Measurements from ENCODE around the gene ATP11A.
"Not testable (repeated sequence)": the region's sequence is repeated elsewhere in the genome, so short reads cannot be mapped to it uniquely, and the experiment has no call there.

The ATP11A gene

GRCh38 chr13:112871742-112872141 lies 181.9 kb downstream of the ATP11A start:
- no peak for DNase-seq

GRCh38 chr13:112872657-112873631 lies 183.1 kb downstream of the ATP11A start:
- DNase-seq = not testable (repeated sequence)

GRCh38 chr13:112873851-112874750 lies 184.3 kb downstream of the ATP11A start:
- DNase-seq = peak; percentile 67

GRCh38 chr13:112874751-112875300 lies 185.0 kb downstream of the ATP11A start:
- no peak for DNase-seq

GRCh38 chr13:112875627-112876026 lies 185.8 kb downstream of the ATP11A start:
- no peak for DNase-seq

- no peak for DNase-seq
Measured at GRCh38 chr13:112876305-112877000, 186.6 kb downstream of the ATP11A start.

GRCh38 chr13:112877066-112877465 lies 187.2 kb downstream of the ATP11A start:
- no peak for DNase-seq

- no peak for DNase-seq
Measured at GRCh38 chr13:112877539-112877938, 187.7 kb downstream of the ATP11A start.

GRCh38 chr13:112877976-112878955 lies 188.4 kb downstream of the ATP11A start:
- DNase-seq = no peak

- no peak for DNase-seq
Measured at GRCh38 chr13:112879283-112879833, 189.5 kb downstream of the ATP11A start.

- DNase-seq = no peak
Measured at GRCh38 chr13:112880221-112880641, 190.4 kb downstream of the ATP11A start.

- no peak for DNase-seq
Measured at GRCh38 chr13:112880976-112881540, 191.2 kb downstream of the ATP11A start.

- no peak for DNase-seq
Measured at GRCh38 chr13:112881656-112882554, 192.1 kb downstream of the ATP11A start.

GRCh38 chr13:112882555-112883024 lies 192.8 kb downstream of the ATP11A start:
- DNase-seq = no peak

- DNase-seq = no peak
Measured at GRCh38 chr13:112883241-112883945, 193.6 kb downstream of the ATP11A start.

- DNase-seq = not testable (repeated sequence)
Measured at GRCh38 chr13:112884700-112885099, 194.9 kb downstream of the ATP11A start.

GRCh38 chr13:112885242-112885781 lies 195.5 kb downstream of the ATP11A start:
- no peak for DNase-seq

- DNase-seq = no peak
Measured at GRCh38 chr13:112885782-112886268, 196.0 kb downstream of the ATP11A start.
